ENCODE data around the gene LEF1.

Gene LEF1

GRCh38 chr4:108171339-108172230 lies 2.9 kb upstream of the LEF1 start:
- TF ChIP-seq CEBPB (IDR thresholded peaks at IDR 0.05) (no peak), YY1 (IDR thresholded peaks at IDR 0.05; ENCODE audit: low read depth) (no peak), EP300 (IDR thresholded peaks at IDR 0.05; ENCODE audit: borderline replicate concordance) (no peak), REST (IDR thresholded peaks at IDR 0.05; ENCODE audit: low read depth) (no peak), NFIC (IDR thresholded peaks at IDR 0.05) (no peak), TEAD4 (IDR thresholded peaks at IDR 0.05) (no peak), CREB1 (IDR thresholded peaks at IDR 0.05; ENCODE audit: low read depth) (no peak), MAX (IDR thresholded peaks at IDR 0.05) (no peak), RAD21 (IDR thresholded peaks at IDR 0.05; ENCODE audit: low read depth) (no peak)

DNA sequence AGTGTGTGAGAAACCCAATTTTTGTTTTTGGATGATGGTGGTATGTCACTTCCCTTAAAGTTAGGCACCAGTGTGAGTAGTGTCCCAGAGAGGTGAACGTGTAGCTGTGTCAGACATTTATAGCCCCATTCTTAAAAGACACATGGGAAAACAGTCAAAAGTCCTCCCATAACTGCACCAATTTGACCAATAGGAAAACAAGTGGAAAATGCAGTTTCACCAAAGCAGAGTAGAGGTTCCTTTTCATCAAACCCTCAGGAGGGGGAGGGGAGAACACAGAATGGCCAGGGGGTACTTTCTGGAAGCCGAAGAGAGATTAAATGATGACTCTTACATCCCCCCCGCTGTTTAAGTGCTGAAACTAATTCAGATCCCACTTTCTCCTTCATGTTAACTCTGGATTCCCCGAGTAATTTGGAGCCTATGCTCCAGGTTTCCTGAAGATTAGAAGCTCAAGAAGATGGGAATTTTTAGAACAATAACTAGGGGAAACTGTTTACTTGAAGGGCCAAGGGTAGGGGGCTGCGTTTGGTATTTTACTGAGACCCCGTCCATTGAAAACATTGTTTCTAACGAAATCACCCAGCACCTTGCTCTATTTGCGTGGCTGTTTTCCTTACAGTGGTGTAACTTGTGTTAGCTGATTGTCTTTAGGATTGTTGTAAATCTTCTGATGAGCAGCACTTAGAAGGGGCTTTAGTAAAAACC lies 2.1 kb upstream of the LEF1 start:
- TF ChIP-seq CREB1 (IDR thresholded peaks at IDR 0.05; ENCODE audit: low read depth) (no peak), TCF12 (IDR thresholded peaks at IDR 0.05; ENCODE audit: low read depth) (no peak), USF1 (IDR thresholded peaks at IDR 0.05) (no peak), CEBPB (IDR thresholded peaks at IDR 0.05) (no peak), REST (IDR thresholded peaks at IDR 0.05; ENCODE audit: low read depth) (no peak), EGR1 (IDR thresholded peaks at IDR 0.05) (no peak), RAD21 (IDR thresholded peaks at IDR 0.05; ENCODE audit: low read depth) (no peak), NFIC (IDR thresholded peaks at IDR 0.05) (no peak), EP300 (IDR thresholded peaks at IDR 0.05; ENCODE audit: borderline replicate concordance) (no peak)

GRCh38 chr4:108169664-108170063 lies 932 bp upstream of the LEF1 start:
- TF ChIP-seq CREB1 (IDR thresholded peaks at IDR 0.05; ENCODE audit: low read depth): no peak
- TF ChIP-seq NFIC (IDR thresholded peaks at IDR 0.05): no peak
- no peak for TF ChIP-seq TCF12 (IDR thresholded peaks at IDR 0.05; ENCODE audit: low read depth)
- no peak for TF ChIP-seq EGR1 (IDR thresholded peaks at IDR 0.05)
- TF ChIP-seq TEAD4 (IDR thresholded peaks at IDR 0.05): no peak
- TF ChIP-seq MAX (IDR thresholded peaks at IDR 0.05): no peak

DNA sequence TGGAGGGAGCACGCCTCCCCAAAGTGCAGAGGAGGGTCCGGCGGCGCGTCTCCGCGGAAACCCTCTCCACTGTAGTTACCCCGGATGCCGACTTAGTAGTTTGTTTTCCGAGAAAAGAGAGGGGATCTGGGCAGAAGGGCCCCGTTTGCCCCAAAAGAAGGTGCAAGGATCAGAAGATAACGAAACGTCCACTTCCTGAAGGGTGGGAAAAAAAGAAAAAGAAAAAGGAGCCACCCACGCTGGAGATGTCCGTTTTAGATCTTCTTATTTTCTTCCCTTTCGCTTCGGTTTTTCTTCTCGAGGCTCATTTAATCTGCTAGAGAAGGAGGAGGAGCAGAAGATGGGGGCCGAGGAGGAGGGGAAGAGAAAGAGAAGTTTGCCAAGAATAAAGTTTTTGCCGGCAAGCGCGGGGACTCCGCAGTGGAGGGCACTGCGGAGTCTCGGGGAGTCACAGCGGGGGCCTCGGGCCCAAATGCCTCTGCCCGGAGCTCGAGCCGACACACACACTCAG lies 517 bp downstream of the LEF1 start:
- TF ChIP-seq CREB1 (IDR thresholded peaks at IDR 0.05; ENCODE audit: low read depth): no peak
- no peak for TF ChIP-seq TAF1 (IDR thresholded peaks at IDR 0.05; ENCODE audit: low read depth)
- TF ChIP-seq MAX (IDR thresholded peaks at IDR 0.05): no peak
- TF ChIP-seq RAD21 (IDR thresholded peaks at IDR 0.05; ENCODE audit: low read depth): no peak
- no peak for TF ChIP-seq USF1 (IDR thresholded peaks at IDR 0.05)
- no peak for TF ChIP-seq REST (IDR thresholded peaks at IDR 0.05; ENCODE audit: low read depth)
- no peak for TF ChIP-seq YY1 (IDR thresholded peaks at IDR 0.05; ENCODE audit: low read depth)
- TF ChIP-seq NFIC (IDR thresholded peaks at IDR 0.05): no peak
- TF ChIP-seq CEBPB (IDR thresholded peaks at IDR 0.05): no peak
- no peak for TF ChIP-seq EP300 (IDR thresholded peaks at IDR 0.05; ENCODE audit: borderline replicate concordance)
- TF ChIP-seq TEAD4 (IDR thresholded peaks at IDR 0.05): no peak
- TF ChIP-seq FOXM1 (IDR thresholded peaks at IDR 0.05; ENCODE audit: borderline replicate concordance, low read depth): no peak
- TF ChIP-seq ZBTB7A (IDR thresholded peaks at IDR 0.05; ENCODE audit: low read depth): no peak
